Heart right ventricle (tissue), 16 donors: Measurements from ENCODE around the gene ATF2. TPM values are rescaled to one million over a fixed set of nuclear protein-coding genes. Genes with fewer than 3 reads are reported as not detected.

Source experiments
- ATAC-seq, 8 donors: fragments of 200-7000 bp; cut with Tn5 transposase; one replicate each; pipeline ENCODE4 v1.9.1; 2020; ENCODE audit warnings: mild to moderate bottlenecking in 8 of 8, moderate library complexity in 8 of 8, moderate number of reproducible peaks in 1 of 8
- DNase-seq, 2 donors: peaks; one replicate each; pipeline ENCODE4 v3.0.0-alpha.2; 2020
- H3K27ac ChIP-seq, 10 donors: fragments of 200-600 bp; sonication (generic) in 2 of 10; one replicate each; pipeline versions ENCODE4 v1.5.0 to v1.8.0; 2020 to 2022; ENCODE audit warnings: mild to moderate bottlenecking in 3 of 10
- H3K27me3 ChIP-seq, 7 donors: fragments of 200-600 bp; one replicate each; pipeline ENCODE4 v1.8.0; 2021 to 2022; ENCODE audit warnings: mild to moderate bottlenecking in 2 of 7
- H3K36me3 ChIP-seq, 9 donors: fragments of 200-600 bp; sonication (generic) in 1 of 9; one replicate each; pipeline versions ENCODE4 v1.5.0 to v1.8.0; 2020 to 2022; ENCODE audit warnings: mild to moderate bottlenecking in 2 of 9
- H3K4me1 ChIP-seq, 9 donors: fragments of 200-600 bp; sonication (generic) in 1 of 9; one replicate each; pipeline versions ENCODE4 v1.5.0 to v1.8.0; 2020 to 2022; ENCODE audit warnings: mild to moderate bottlenecking in 4 of 9
- H3K4me3 ChIP-seq, 10 donors: fragments of 200-600 bp; sonication (generic) in 2 of 10; one replicate each; pipeline versions ENCODE4 v1.5.0 to v1.8.0; 2020 to 2022; ENCODE audit warnings: mild to moderate bottlenecking in 7 of 10, moderate library complexity in 2 of 10
- H3K9me3 ChIP-seq, 11 donors: fragments of 200-600 bp in 10 of 11; sonication (generic) in 2 of 11; one replicate each; pipeline versions ENCODE4 v1.5.0 to v1.8.0; 2013 to 2022; ENCODE audit warnings: mild to moderate bottlenecking in 2 of 11, control low read depth in 1 of 11, moderate library complexity in 1 of 11
- whole genome bisulfite sequencing, 2 donors: extraction: QIAGEN DNeasy Blood & Tissue Kit; methylation state at CpG; one replicate each; pipeline ENCODE4 v1.1.7; 2013; ENCODE audit warnings: inconsistent platforms in 1 of 2; 5-methylcytosine and 5-hydroxymethylcytosine counted together
- intact Hi-C, 10 donors: fragments of 100-400 bp; cut with DNase I; formaldehyde crosslinking; loops; one replicate each; pipeline versions ENCODE4 v1.11.1 to v1.14.2; 2022
- polyA plus RNA-seq, 2 donors: library from polyadenylated mRNA; stranded (reverse); fragments of 200-250 nt; gene quantifications; one replicate each; pipeline ENCODE4 v1.2.3, GENCODE V29; 2013
- total RNA-seq, 10 donors: library from RNA; stranded (reverse); fragmentation: NEBNext Ultra II Directional in 3 of 10; extraction: Animal tissue kit (Norgen Biotek cat#: 25700) in 3 of 10; gene quantifications; one replicate each; pipeline versions ENCODE4 v1.2.1 to v1.2.4, GENCODE V29; 2021 to 2023
- TF ChIP-seq, protein P1 (sequence below), 9 donors: fragments of 200-600 bp; sonication (generic) in 2 of 9; IDR thresholded peaks; one replicate each; pipeline versions ENCODE4 v1.5.0 to v1.8.0; 2021 to 2022; ENCODE audit warnings: antibody characterized with exemption in 9 of 9, mild to moderate bottlenecking in 5 of 9, moderate library complexity in 1 of 9
- donor health status: Arrhythmogenic right ventricular cardiomyopathy.
- donor health status: ischemic (EF 13 %, LVEDD 7.1; RV severe dilation, severe dysfunction).
- donor health status: healthy with polysubstance abuse.
- donor health status: DM: no; HTN: yes; CAD: no.
- donor health status: DM: no; HTN: no; CAD: no.
- donor health status: ischemic (EF 25% LVEDD 6.9; RV normal size, moderate dysfunction).
- donor health status: ischemic (EF 25% LVEDD 5.7; RV mildly dilated, moderate dysfunction).
- donor health status: healthy.
- donor health status: DM: yes; HTN: yes; CAD: no.
- donor health status: Ischemic cardiomyopathy.
- donor health status: ischemic (EF 35%, LVEDD 5.7; RV mildly dilated, moderate dysfunction).
- donor health status: nonischemic (EF 11% LVEDD 7.7; RV severe dilation, severe dysfunction).
- donor health status: DM: yes; HTN: yes; CAD: no.
- donor health status: PGD.
- donor health status: ischemic (EF 29% LVEDD 5.4; RV normal size, mild dysfunction).
- donor health status: nonischemic (EF 23%, LVEDD 6.1; RV moderate dilation, normal function).

ATF2 gene
- total and polyA plus RNA-seq, 12 donors = 7.8 to 39.8 (median 29.0) TPM

DNA sequence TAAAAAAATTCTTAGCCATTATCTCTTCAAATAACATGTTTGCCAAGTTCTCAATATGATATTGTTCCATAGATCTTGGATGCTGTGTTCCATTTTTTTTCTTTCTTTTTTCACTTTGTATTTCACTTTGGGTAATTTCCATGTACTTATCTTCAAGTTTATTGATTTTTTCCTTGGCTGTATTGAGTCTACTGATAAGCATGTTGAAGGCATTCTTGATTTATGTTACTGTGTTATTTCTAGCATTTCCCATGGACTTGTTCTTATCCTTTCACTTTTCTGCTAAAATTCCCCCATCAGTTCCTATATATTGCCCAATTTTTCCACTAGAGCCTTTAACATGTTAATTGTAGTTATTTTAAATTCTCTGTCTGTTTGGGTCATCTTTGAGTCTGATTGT, 112.0 kb downstream of the ATF2 start:
- ATAC-seq (no peak), DNase-seq (no peak)
- intact Hi-C loops = no loop called here
- H3K4me1 ChIP-seq = no peaks in the 10 kb centered on the region
- no peaks in the 10 kb centered on the region for H3K9me3 ChIP-seq
- no peak overlapping the region for H3K27ac ChIP-seq
- H3K4me3 ChIP-seq = no peak overlapping the region
- H3K36me3 ChIP-seq = peaks cover 0 to 15% (median 0%) of the 10 kb centered on the region in 9 donors
- TF ChIP-seq, protein P1, sequence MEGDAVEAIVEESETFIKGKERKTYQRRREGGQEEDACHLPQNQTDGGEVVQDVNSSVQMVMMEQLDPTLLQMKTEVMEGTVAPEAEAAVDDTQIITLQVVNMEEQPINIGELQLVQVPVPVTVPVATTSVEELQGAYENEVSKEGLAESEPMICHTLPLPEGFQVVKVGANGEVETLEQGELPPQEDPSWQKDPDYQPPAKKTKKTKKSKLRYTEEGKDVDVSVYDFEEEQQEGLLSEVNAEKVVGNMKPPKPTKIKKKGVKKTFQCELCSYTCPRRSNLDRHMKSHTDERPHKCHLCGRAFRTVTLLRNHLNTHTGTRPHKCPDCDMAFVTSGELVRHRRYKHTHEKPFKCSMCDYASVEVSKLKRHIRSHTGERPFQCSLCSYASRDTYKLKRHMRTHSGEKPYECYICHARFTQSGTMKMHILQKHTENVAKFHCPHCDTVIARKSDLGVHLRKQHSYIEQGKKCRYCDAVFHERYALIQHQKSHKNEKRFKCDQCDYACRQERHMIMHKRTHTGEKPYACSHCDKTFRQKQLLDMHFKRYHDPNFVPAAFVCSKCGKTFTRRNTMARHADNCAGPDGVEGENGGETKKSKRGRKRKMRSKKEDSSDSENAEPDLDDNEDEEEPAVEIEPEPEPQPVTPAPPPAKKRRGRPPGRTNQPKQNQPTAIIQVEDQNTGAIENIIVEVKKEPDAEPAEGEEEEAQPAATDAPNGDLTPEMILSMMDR (IDR thresholded peaks at IDR 0.05) = no peak
- H3K27me3 ChIP-seq = no peaks in the 10 kb centered on the region

DNA sequence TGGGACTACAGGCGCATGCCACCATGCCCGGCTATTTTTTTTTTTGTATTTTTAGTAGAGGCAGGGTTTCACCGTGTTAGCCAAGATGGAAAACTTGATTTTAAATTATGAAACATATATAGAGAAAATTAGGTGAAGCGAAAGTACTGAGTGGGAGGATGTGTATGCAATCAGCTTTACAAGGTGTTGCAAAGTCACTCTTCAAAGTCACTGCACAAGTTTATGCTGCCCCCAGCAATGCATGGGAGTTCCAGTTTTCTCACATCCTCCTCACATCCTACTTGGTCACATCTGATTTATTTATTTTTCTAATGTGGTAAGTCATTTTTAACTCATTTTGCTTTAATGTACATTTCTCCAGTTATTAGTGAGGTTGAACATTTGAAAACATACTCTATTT, 113.7 kb downstream of the ATF2 start:
- H3K9me3 ChIP-seq = peaks cover 0 to under 1% (median 0%) of the 10 kb centered on the region in 11 donors
- 92 to 96% methylated on average over 4 of the region's 4 CpGs for WGBS, 2 donors
- H3K4me3 ChIP-seq = no peak overlapping the region
- no peak for ATAC-seq
- H3K27me3 ChIP-seq = no peaks in the 10 kb centered on the region
- no peak overlapping the region for H3K27ac ChIP-seq
- intact Hi-C loops = no loop called here
- H3K36me3 ChIP-seq = peaks cover 0 to 8% (median 0%) of the 10 kb centered on the region in 9 donors
- DNase-seq = no peak
- no peaks in the 10 kb centered on the region for H3K4me1 ChIP-seq
- TF ChIP-seq, protein P1 (IDR thresholded peaks at IDR 0.05) = no peak

DNA sequence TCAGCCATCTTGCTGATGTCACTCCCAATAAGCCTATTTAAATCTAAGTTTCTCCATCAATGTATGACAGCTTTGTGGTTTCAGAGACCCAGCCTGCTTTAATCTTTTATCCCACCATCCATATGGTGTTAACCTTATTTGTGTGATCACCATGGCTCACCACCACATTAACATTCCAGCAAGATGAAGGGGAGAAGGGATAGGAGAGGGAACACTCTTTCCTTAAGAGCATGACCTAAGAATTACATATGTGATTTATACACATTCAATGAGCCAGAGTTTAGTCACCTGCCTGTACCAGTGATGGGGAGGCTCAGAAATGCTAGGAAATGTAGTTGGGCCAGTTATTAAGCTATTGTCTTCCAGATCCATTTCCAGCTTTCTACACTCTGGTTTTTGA, 118.3 kb downstream of the ATF2 start:
- ATAC-seq (no peak), DNase-seq (no peak)
- Histone ChIP-seq H3K36me3 (no peaks in the 10 kb centered on the region), H3K4me3 (no peak overlapping the region), H3K4me1 (no peaks in the 10 kb centered on the region), H3K9me3 (peaks cover 0 to 9% (median 0%) of the 10 kb centered on the region in 11 donors), H3K27ac (no peak overlapping the region), H3K27me3 (no peaks in the 10 kb centered on the region)
- intact Hi-C loops = no loop called here
- TF ChIP-seq, protein P1 (IDR thresholded peaks at IDR 0.05) = no peak

DNA sequence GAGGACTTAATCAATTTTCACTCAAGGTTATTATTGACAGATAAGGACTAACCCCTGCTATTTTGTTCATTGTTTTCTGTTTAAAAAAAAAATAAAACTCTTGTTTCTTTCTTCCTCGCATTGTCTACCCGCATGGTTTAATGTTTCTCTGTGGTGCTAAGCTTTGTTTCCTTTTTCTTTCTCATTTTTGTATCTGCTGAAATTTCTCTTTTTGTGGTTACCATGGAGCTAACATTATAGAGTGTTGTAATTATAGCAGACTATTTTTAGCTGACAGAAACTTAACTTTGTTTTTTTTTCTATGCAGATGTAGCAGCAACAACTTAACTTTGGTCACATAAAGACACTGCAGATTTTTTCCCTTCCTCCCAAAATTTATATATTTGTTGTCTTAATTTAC, 119.7 kb downstream of the ATF2 start:
- ATAC-seq = no peak
- no peak overlapping the region for H3K4me3 ChIP-seq

More for the DNA sequence above, 119.7 kb downstream of the ATF2 start:
- TF ChIP-seq, protein P1 (IDR thresholded peaks at IDR 0.05) = no peak
- DNase-seq = no peak
- WGBS, 2 donors = 86 to 88% methylated on average over 2 of the region's 2 CpGs
- Histone ChIP-seq H3K27me3 (no peaks in the 10 kb centered on the region), H3K9me3 (peaks cover 0 to 9% (median 0%) of the 10 kb centered on the region in 11 donors), H3K27ac (no peak overlapping the region), H3K36me3 (no peaks in the 10 kb centered on the region), H3K4me1 (no peaks in the 10 kb centered on the region)
- intact Hi-C loops = no loop called here
